T-helper 2 cell treated with Interferon-gamma antibody and Interleukin-4, amounts not matched to agents 100 ng/mL and 5 ng/mL, for 36 hours (primary cell): ENCODE measurements around the gene MAD1L1. TPM values are rescaled to one million over a fixed set of nuclear protein-coding genes. Genes with fewer than 3 reads are reported as not detected.

ENCODE experiments used
- intact Hi-C: fragments of 100-400 bp; cut with micrococcal nuclease; formaldehyde crosslinking; loops from one replicate; pipeline ENCODE4 v1.15.1; 2023
- total RNA-seq: library from RNA; stranded (reverse); gene quantifications from 2 replicates; pipeline ENCODE4 v1.2.3, GENCODE V29; 2022

Gene MAD1L1
- total RNA-seq, 1 donor from 2014 or later: 130 TPM

GRCh38 chr7:1948887-1949680 lies 283.7 kb downstream of the MAD1L1 start:
- intact Hi-C loops: loop anchor here (10.0 kb wide), 1 partner anchor 576 kb away; no protein-coding TSS in a partner anchor

- intact Hi-C loops: loop anchor here (10.0 kb wide), 1 partner anchor 576 kb away; no protein-coding TSS in a partner anchor
Observed at GRCh38 chr7:1948301-1948796, 284.4 kb downstream of the MAD1L1 start.

- intact Hi-C loops: loop anchor here (10.0 kb wide), 1 partner anchor 577 kb away; no protein-coding TSS in a partner anchor
Observed at GRCh38 chr7:1947586-1948217, 285.0 kb downstream of the MAD1L1 start.

GRCh38 chr7:1946773-1947450 lies 285.8 kb downstream of the MAD1L1 start:
- intact Hi-C loops: loop anchor here (10.0 kb wide), 1 partner anchor 578 kb away; no protein-coding TSS in a partner anchor

GRCh38 chr7:1946025-1946772 lies 286.5 kb downstream of the MAD1L1 start:
- intact Hi-C loops: loop anchor here (10.0 kb wide), 1 partner anchor 579 kb away; no protein-coding TSS in a partner anchor

GRCh38 chr7:1945558-1945957 lies 287.2 kb downstream of the MAD1L1 start:
- intact Hi-C loops: loop anchor here (10.0 kb wide), 1 partner anchor 579 kb away; no protein-coding TSS in a partner anchor

DNA sequence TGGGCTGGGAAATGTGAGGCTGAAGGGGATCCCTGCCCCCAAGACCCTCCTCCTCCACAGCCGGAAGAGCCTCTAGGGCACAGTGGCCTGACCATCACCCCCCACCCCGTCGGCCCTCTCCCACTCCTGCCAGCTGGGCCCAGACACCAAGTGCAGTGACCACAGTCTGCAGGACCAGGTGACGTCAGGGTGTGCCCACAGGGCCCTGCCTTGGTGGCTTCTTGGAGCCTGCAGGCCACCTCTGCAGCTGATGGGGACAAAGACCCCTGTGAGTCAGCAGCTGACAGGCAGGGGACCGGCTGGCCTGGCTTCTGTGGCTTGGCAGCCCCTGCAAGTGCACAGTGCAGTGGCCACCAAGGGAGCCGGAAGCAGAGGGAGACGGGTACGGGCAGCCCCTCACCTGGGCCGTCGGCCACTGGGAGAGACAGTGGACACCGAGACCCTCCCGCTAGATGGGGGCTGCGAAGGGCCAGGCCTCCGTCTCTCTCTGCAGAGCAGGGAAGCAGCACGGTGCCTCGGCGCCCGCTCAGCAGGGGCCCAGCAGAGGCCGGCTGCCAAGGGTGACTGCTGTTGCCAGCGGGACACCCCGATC lies 288.0 kb downstream of the MAD1L1 start:
- intact Hi-C loops: loop anchor here (5.0 to 10.0 kb wide), 2 partner anchors 298 to 580 kb away; partner anchors contain the start of genes MRM2 and NUDT1

DNA sequence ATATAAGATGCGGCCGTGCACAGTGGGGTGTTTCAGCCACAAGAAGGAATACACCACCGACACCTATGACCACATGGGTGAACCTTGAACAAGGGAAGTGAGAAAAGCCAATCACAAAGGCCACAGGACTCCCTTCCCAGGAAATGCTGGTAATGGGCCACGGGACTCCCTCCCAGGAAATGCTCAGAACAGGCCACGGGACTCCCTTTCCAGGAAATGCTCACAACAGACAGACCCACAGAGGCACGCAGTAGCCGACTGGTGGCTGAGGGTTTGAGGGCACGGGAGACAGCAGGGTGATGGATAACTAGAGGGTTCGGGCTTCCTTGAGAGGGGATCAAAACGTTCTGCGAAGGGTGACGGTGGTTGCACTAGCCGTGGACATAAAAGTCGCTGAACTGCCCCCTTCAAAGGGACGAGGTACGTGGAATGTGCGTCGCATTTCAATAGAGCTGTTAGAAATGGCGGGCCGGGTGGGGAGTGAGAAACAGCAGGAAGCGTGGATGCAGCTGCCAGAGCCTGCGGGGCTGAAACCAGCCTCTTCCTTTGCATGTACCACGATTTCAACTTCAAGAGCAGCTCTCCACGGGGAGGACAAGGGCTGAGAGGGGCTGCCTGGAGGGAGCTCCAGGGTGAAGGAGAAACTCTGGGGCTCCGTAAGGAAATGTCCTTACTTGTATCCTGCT lies 288.7 kb downstream of the MAD1L1 start:
- intact Hi-C loops: loop anchor here (5.0 to 10.0 kb wide), 2 partner anchors 298 to 581 kb away; partner anchors contain the start of genes MRM2 and NUDT1

DNA sequence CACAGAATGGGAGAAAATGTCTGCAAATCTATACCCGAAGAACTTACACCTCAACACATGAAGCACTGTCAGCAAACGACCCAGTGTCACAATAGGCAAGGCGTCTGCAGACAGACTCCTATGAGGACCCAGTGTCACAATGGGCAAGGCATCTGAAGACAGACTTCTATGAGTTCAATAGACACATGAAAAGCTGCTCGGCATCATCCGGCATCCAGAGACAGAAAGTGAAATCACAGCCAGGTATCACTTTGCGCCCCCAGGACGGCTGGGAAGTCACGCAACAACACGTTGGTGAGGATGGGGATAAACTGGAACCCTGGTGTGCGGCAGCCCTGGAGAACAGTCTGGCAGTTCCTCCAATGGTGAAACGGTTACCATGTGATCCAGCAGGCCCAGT lies 289.4 kb downstream of the MAD1L1 start:
- intact Hi-C loops: loop anchor here (5.0 to 10.0 kb wide), 2 partner anchors 299 to 581 kb away; partner anchors contain the start of genes MRM2 and NUDT1

- intact Hi-C loops: loop anchor here (5.0 to 10.0 kb wide), 2 partner anchors 299 to 582 kb away; partner anchors contain the start of genes MRM2 and NUDT1
Observed at GRCh38 chr7:1942941-1943289, 289.8 kb downstream of the MAD1L1 start.

DNA sequence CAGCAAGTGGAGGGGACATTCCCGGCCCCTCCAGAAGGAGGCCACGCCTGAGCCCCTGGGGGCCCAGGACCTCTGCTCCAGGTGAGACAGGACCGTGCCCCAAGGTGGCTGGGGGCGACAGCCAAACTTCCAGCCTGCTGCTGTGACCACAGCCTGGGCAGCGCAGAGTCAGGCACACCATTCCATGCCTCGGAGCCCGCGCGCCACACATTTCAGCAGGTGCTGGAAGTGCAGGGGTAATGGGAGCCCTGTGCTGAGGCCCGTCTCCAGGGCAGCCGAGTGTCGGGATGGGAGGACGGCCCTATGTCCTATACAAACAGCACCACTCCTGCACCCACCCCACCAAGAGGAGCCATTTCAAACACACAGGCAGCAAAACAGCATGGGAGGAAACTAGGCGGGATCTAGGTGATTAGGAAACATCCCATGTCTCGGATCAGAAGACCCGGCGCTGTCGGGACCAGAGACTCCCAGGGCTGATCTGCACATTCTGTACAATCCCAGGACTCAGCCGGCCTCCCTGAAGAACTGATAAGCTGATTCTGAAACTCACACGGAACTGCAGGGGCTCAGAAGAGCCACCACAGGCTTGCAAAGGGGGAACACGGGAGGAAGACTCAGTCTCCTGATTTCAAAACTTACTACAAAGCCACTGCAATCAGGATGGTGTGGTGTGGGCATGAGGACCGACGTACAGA lies 290.4 kb downstream of the MAD1L1 start:
- intact Hi-C loops: loop anchor here (5.0 to 10.0 kb wide), 2 partner anchors 300 to 582 kb away; partner anchors contain the start of genes MRM2 and NUDT1

DNA sequence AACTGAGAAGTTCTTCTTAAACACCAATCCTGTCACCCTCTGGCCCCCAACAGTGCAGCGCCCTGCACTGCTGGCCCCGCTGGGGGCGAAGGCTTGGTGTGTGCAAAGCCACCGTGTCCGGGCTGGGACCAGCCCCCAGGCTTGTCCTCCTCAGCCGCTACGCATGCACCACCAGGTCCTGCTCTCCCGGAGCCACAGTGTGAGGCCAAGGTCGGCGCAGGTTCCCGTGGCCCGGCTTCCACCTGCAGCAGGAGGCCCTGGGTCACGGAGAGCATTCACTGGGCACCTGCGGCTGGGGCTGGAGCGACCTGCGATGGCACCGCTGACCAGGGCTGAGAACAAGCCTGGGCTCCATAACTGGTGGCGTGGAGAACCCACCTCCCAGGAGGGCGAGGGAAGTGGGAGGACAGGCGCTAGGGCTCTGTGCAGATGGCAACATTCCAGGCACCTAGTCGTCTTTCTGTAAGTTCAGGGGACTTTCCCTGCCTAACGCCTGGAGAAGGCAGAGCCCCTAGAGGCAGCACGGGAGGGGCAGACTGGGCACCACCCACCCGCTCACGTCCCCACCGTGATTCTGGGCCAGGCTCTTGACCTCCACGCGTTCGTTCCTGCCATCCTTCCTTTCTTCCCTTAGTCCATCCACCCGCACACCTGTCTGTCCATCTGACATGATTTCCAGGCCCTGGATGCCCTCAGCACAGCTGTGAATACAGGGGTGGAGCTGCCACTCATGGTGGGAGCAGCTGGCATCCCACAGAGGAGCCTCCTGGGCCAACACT lies 291.1 kb downstream of the MAD1L1 start:
- intact Hi-C loops: loop anchor here (2.0 to 10.0 kb wide), 4 partner anchors 45 to 583 kb away; partner anchors contain the start of genes MRM2 and NUDT1

- intact Hi-C loops: loop anchor here (1.0 to 10.0 kb wide), 6 partner anchors 15 to 584 kb away; partner anchors contain the start of genes MRM2 and NUDT1
Observed at GRCh38 chr7:1940863-1941262, 291.9 kb downstream of the MAD1L1 start.

- intact Hi-C loops: loop anchor here (1.0 to 10.0 kb wide), 6 partner anchors 14 to 584 kb away; partner anchors contain the start of genes MRM2 and NUDT1
Observed at GRCh38 chr7:1940402-1940786, 292.4 kb downstream of the MAD1L1 start.

DNA sequence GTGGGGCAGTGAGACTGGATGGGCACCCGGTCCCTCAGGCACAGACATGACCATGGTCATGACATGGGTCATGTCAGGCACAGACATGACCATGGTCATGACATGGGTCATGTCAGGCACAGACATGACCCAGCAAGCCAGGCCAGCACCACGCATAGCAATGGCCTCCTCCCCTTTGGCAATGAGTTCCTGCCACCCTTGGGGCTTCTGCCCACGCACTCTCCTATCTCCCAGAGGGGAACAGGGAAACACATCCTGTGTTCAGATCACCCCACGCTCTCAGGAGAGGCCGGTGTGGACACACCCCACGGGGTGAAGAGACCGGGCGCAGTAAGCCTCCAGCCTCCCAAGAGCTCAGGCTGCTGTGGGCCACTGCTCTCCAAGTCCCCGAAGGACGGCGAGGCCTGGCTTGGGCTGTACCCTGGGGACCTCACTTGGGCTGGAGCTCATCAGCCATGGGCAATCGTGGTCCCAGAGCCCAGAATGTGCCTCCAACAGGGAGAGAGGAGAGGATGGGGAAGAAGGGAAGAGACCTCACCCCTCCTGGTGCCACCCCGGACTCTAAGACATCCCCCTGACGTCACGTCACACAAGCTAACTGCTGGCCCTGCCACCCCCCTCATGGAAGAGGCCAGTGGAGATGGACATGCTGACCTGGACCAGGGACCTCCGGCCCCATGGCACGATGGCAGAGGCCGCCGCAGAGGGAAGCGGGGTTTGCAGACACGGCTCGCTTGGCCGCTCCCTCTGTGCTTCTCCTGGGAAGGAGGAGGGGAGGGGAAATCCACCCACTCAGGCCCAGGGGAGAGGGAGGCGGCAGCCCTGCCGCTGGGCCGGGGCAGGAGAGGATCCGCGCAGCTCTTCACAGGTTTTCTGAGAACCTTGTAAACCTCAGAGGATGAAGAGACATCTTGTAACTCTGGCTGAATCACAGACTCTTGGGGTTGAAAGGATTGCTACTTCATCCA lies 293.0 kb downstream of the MAD1L1 start:
- intact Hi-C loops: loop anchor here (1.0 to 10.0 kb wide), 6 partner anchors 13 to 585 kb away; partner anchors contain the start of genes MRM2 and NUDT1

- intact Hi-C loops: no loop called here
Observed at GRCh38 chr7:1938788-1939433, 293.8 kb downstream of the MAD1L1 start.
